HG03378 (cell line): ENCODE data around the gene CCDC68.

ENCODE experiments used
- ATAC-seq: cut with Tn5 transposase; IDR thresholded peaks from one replicate; pipeline ENCODE4 v1.9.1; 2021; ENCODE audit warnings: mild to moderate bottlenecking, moderate library complexity; ENCODE audit not compliant: unreplicated experiment

Gene CCDC68

DNA sequence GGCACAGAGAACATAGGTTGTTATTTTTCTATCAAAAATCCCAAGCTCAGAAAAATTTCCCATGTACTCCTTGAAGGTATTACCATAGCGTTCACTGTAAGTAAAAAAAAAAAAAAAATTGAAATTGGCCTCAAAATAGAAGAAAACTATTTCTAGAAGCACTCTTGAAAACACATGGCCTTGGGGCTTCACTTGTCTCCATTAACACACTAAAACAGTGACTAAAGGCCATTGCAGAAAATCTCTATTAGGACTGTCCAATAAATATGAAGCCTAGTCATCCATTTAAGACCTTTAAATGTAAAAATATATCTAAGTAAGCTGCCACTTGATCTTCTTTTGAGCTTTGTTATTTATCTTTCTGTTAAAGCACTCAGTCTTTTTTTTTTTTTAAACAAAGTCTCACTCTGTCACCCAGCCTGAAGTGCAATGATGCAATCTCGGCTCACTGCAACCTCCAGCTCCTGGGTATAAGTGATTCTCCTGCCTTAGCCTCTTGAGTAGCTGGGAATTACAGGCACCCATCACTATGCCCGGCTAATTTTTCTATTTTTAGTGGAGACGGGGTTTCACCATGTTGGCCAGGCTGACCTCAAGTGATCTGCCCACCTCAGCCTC is 35.8 kb downstream of the CCDC68 start:
- ATAC-seq: no peak

DNA sequence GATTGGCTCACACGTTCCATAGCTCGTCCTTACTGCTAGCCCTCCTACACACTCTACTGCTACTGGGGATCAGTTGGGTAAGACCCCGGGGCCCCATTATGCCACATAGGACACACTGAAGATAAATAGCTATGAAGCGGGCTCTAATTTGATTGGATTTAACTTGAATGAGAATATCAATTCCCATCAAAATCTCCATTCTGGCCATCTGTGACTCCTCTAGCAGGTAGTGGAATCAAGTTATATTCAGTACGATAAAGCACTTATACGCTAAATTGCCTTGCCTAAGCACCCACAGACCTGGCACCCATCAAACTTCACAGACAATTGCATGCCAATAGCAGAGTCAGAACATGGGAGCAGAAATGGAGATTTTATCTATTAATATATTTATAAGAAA is 39.8 kb downstream of the CCDC68 start:
- no peak for ATAC-seq

DNA sequence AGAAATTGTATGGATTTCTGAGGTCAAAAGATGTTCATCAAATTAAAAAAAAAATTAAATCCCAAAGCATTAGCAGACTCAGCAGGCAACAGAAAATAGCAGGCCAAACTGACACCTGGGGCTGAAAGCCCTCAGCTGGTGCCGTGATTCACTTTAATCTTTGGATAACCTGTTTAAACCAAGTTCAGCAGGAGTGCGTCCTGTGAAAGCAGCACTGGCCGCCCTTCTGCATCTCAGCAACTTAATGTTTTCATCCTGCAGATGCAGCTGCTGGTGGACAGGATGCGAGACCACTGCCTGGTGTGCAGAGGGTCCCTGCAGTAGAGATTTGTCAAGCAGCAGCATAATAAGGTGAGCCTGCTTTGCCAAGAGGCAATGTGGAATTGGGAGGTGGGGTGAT is 41.2 kb downstream of the CCDC68 start:
- no peak for ATAC-seq

- no peak for ATAC-seq
These were observed 42.8 kb downstream of the CCDC68 start for GRCh38 chr18:54916507-54916906.

- ATAC-seq: no peak
These were observed 44.4 kb downstream of the CCDC68 start for GRCh38 chr18:54914816-54915215.

GRCh38 chr18:54911551-54911950 is 47.7 kb downstream of the CCDC68 start:
- no peak for ATAC-seq

DNA sequence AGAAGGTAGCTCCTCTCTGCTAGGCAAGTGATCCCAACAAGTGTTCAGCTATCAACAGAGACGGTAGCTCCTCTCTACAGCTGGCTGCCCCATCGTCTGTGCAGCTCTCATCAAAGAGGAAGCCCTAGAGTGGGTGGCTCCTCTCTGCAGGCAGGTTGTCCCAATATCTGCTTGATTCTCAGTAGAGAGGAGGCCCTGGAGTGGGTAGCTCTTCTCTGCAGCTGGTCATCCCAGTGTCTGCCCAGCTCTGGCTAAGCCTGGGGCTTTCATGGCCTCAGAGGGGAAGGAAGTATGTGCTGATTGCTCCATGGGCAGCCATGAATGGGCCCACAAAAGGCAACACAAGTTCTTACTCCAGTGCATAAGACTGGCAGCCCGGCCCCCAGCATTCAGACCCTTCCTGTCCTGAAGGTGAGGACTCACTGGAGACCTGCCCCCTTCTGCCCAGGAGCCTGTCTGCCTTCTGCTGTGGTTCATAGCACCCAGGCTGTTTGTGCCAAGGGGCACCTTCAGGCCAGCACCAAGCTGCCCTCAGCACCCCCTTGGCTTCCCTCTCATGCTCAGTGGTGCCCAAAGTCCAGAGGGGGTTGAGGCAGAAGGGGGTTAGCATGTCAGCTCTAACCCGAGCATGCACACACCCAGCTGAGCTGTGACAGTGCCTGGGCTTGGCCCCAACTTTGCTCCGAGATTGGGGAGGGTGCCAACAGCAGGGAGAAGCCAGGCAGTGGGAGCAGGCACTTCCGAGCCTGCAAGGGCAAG is 48.9 kb downstream of the CCDC68 start:
- no peak for ATAC-seq

GRCh38 chr18:54909538-54909937 is 49.7 kb downstream of the CCDC68 start:
- ATAC-seq: no peak

DNA sequence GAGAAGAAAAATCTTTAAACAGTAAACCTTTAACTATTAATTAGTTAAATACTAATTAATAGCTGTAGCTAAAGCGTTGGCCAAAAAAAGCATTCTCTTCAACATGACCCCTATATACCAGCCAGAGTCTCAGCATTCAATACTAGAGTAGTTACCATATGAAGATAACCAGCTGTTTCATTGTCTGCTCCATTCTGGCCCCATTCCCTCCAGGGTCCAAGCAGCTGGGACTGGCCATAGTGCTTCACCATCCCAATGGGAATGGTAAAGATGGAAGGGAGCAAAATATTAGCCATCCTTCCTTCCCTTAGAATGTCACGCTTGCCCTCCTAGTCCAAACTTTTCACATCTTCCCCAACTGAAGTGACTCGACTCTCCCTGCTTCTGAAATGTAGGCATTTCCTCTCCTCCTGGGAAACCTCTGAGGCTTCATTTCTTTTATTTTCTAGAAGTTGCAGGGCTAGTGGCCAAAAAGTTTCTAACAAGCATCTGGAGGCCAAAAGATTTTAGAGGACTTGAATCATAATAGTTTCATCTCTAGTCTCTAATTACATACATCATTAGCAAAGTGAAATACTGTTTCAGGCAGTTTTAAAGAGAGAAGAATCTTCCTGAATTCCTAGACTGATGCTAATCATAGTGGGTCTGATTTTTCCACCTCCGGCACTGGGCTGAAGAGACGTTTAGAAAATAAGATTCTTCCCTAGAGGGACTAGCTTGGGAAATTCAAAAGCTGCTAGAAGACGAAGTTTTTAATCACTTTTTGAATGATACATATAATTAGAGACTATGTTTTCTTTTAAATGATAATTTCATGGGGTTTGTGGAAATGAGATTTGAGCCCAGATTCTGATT is 52.7 kb downstream of the CCDC68 start:
- no peak for ATAC-seq

DNA sequence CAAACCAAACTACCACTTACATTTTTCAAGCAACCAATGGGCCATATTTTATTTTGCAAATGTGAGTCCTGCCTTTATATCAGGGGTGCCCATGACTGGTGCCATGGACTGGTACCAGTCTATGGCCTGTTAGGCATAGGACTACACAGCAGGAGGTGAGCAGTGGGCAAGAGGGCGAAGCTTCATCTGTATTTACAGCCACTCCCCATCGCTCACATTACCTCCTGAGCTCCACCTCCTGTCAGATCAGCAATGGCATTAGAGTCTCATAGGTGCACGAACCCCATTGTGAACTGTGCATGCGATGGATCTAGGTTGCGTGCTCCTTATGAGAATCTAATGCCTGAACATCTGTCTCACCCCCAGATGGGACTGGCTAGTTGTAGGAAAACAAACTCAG is 53.6 kb downstream of the CCDC68 start:
- no peak for ATAC-seq

GRCh38 chr18:54904581-54904980 is 54.7 kb downstream of the CCDC68 start:
- ATAC-seq: no peak

DNA sequence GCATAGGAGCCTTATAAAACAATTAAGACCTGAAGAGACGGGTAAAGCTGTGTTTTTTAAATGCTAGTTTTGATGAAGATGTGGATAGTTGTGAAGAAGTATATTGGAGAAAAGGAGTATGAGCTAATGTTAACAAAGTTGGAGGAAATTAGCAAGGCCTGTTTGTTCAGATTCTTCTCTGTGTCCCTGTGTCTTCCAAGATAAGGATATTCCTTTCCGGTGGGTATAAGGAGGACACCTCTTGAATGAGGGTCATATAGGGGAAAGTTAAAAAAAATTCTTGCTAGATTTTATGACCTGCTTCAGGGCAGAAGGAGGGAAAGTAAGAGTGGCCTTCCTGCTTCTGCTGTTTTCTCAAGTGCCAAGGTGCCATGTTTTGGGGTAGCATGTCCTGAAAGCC is 59.0 kb downstream of the CCDC68 start:
- ATAC-seq: no peak

DNA sequence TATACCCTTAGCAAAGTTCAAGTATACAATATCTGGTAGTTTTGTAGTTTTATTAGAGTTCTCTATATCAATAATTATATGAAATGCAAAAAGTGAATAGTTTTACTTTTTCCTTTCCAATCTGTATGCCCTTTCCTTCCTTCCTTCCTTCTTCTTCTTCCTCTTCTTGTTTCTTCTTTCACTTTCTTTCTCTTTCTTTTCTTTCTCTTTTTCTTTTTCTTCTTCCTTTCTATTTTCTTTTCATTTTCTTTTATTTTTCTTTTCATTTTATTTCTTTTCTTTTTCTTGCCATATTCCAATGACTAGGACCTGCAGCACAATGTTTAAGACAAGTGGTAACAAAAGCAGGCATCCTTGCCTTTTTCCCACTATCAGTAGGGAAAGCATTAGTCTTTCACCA is 59.8 kb downstream of the CCDC68 start:
- no peak for ATAC-seq

- ATAC-seq: no peak
These were observed 70.3 kb downstream of the CCDC68 start for GRCh38 chr18:54888933-54889332.

DNA sequence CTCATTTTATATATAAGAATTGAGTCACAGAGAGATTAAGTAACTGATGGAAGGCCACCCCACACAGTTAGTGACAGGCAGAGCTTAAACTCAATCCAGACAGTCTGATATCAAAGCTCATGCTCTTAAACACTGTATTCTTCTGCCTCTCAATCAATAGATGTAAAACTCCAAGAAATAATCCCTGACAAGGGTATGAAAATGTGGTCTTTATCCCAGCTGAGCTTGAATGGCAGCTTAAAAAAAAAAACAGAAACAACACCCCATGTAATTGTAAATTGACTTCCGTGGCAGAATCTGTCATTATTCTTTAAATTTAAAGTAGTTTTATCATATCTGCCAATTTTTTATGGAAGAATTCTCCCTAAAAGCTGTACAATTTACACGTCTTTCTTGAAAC is 70.9 kb downstream of the CCDC68 start:
- ATAC-seq: no peak

- ATAC-seq: no peak
These were observed 75.3 kb downstream of the CCDC68 start for GRCh38 chr18:54883816-54884604.

- ATAC-seq: no peak
These were observed 76.9 kb downstream of the CCDC68 start for GRCh38 chr18:54882318-54882717.

- no peak for ATAC-seq
These were observed 78.0 kb downstream of the CCDC68 start for GRCh38 chr18:54881229-54881768.

- ATAC-seq: no peak
These were observed 78.7 kb downstream of the CCDC68 start for GRCh38 chr18:54880395-54881105.

DNA sequence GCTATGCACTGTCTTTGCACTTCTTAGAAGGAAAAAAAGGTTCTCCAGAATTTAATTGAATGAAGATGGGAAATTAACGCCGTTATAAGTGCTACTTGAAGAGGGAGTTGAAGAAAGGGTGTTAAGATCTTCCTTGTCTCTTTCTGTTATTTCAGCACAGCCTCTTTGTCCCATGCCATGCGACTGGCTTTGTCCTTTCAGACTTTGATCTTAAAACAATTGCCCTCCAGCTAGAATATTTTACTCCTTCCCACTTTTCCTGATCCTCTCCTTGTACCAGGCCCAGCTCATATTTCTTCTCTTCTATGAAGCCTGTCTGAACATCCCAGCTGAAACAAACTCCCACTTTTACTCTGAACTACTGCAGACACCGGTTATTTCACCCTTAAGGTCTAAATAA is 79.6 kb downstream of the CCDC68 start:
- ATAC-seq: no peak
